K562 (cell line): ENCODE data around the gene NXN. TPM values are rescaled to one million over a fixed set of nuclear protein-coding genes. Genes with fewer than 3 reads are reported as not detected.
A peak's percentile ranks its signal among the peaks of the same experiment; 100 is the strongest.

Experiments used
- FOXK2 ChIP-seq, 2 experiments: fragments of 450-650 bp; IDR thresholded peaks in 1 of 2; conservative IDR thresholded peaks in 1 of 2; 2 replicates each; pipeline ENCODE4 v1.6.1; 2016; ENCODE audit warnings: low read depth in 2 of 2, mild to moderate bottlenecking in 1 of 2
- FOXP1 ChIP-seq: sonication (generic); formaldehyde crosslinking; IDR thresholded peaks from 2 replicates; pipeline ENCODE4 v1.8.0; 2022; ENCODE audit warnings: mild to moderate bottlenecking, missing genetic modification reagents
- GTF2F1 ChIP-seq: IDR thresholded peaks from 2 replicates; pipeline ENCODE4 v1.6.1; 2011; ENCODE audit warnings: low read depth, low read length, improper control_type of control experiment
- MCM2 ChIP-seq: fragments of 450-650 bp; IDR thresholded peaks from 2 replicates; pipeline ENCODE4 v1.6.1; 2017; ENCODE audit warnings: low read depth, mild to moderate bottlenecking
- MYNN ChIP-seq, 2 experiments: sonication (generic); formaldehyde crosslinking in 1 of 2; IDR thresholded peaks; 2 replicates each; pipeline versions ENCODE4 v1.5.0 to v1.6.1; 2016 to 2020; ENCODE audit warnings: antibody characterized with exemption in 1 of 2, missing genetic modification reagents in 1 of 2
- NFE2 ChIP-seq: IDR thresholded peaks from 2 replicates; pipeline ENCODE4 v1.6.1; 2014; ENCODE audit warnings: antibody characterized with exemption, low read depth
- NFXL1 ChIP-seq: fragments of 450-650 bp; formaldehyde crosslinking; IDR thresholded peaks from 2 replicates; pipeline ENCODE4 v1.4.0; 2021; ENCODE audit warnings: mild to moderate bottlenecking
- RBM25 ChIP-seq: fragments of 200-400 bp; formaldehyde crosslinking; IDR thresholded peaks from 2 replicates; pipeline ENCODE4 v1.6.1; 2018; ENCODE audit warnings: low read length, low read depth, moderate library complexity; ENCODE audit not compliant: severe bottlenecking
- TCFL5 ChIP-seq: fragments of 250-450 bp; sonication (Bioruptor Pico); conservative IDR thresholded peaks from 2 replicates; pipeline ENCODE4 v1.6.1; 2021; ENCODE audit warnings: mild to moderate bottlenecking, moderate library complexity, matching md5 sums
- YY1 ChIP-seq, 3 experiments: IDR thresholded peaks; 2 replicates each; pipeline ENCODE4 v1.6.1; 2011; ENCODE audit warnings: low read length in 2 of 3, mild to moderate bottlenecking in 2 of 3, moderate library complexity in 2 of 3, borderline replicate concordance in 1 of 3, control low read depth in 1 of 3, low read depth in 1 of 3; ENCODE audit not compliant: insufficient read depth in 3 of 3, insufficient replicate concordance in 2 of 3, control insufficient read depth in 1 of 3, insufficient read length in 1 of 3; ENCODE audit errors: extremely low read depth in 1 of 3
- ZNF277 ChIP-seq: fragments of 250-450 bp; sonication (Bioruptor Pico); IDR thresholded peaks from 2 replicates; pipeline ENCODE4 v1.8.0; 2022; ENCODE audit warnings: inconsistent platforms, mild to moderate bottlenecking, moderate library complexity, borderline replicate concordance
- polyA plus RNA-seq, 8 experiments: library from polyadenylated mRNA; depleted of rRNA in 4 of 8; stranded (reverse) in 5 of 8; unstranded in 3 of 8; fragments of >200 nt; fragmentation: Nextera tagmentation in 2 of 8; fragmentation: Illumina TruSeq in 1 of 8; extraction: Ambion mirVana in 2 of 8; extraction: Trizol in 1 of 8; gene quantifications; 2 replicates each; pipeline versions ENCODE4 v1.2.1 to v1.2.3, GENCODE V29; 2011 to 2014; ENCODE audit warnings: inconsistent platforms in 1 of 8, missing spikeins in 1 of 8
- total RNA-seq, 7 experiments: library from RNA; depleted of rRNA in 6 of 7; stranded (reverse); fragments of >200 nt in 6 of 7; fragmentation: Illumina TruSeq in 2 of 7; extraction: Trizol in 2 of 7; gene quantifications; 2 replicates each; pipeline versions ENCODE4 v1.2.1 to v1.2.3, GENCODE V29; 2011 to 2021; ENCODE audit warnings: low replicate concordance in 1 of 7
- TF ChIP-seq, protein P1 (sequence below): fragments of 250-450 bp; sonication (Bioruptor Pico); IDR thresholded peaks from 2 replicates; pipeline ENCODE4 v1.4.0; 2020; ENCODE audit warnings: borderline replicate concordance
- TF ChIP-seq, protein P2 (sequence below): sonication (generic); formaldehyde crosslinking; IDR thresholded peaks from 2 replicates; pipeline ENCODE4 v1.8.0; 2022; ENCODE audit warnings: mild to moderate bottlenecking, missing genetic modification reagents
- TF ChIP-seq, protein P3 (sequence below): IDR thresholded peaks from 2 replicates; pipeline ENCODE4 v1.6.1; 2014; ENCODE audit warnings: antibody characterized with exemption
- TF ChIP-seq, protein P4 (sequence below): fragments of 450-650 bp; formaldehyde crosslinking; IDR thresholded peaks from 2 replicates; pipeline ENCODE4 v1.4.0; 2020; ENCODE audit warnings: mild to moderate bottlenecking, mixed read lengths

The NXN gene
- total and polyA plus RNA-seq, 9 of the 15 experiments (the other 6 are each of a cell fraction or from before 2014, with no cell fraction given) = 0.08 to 0.39 (median 0.29) TPM; not detected in 5

DNA sequence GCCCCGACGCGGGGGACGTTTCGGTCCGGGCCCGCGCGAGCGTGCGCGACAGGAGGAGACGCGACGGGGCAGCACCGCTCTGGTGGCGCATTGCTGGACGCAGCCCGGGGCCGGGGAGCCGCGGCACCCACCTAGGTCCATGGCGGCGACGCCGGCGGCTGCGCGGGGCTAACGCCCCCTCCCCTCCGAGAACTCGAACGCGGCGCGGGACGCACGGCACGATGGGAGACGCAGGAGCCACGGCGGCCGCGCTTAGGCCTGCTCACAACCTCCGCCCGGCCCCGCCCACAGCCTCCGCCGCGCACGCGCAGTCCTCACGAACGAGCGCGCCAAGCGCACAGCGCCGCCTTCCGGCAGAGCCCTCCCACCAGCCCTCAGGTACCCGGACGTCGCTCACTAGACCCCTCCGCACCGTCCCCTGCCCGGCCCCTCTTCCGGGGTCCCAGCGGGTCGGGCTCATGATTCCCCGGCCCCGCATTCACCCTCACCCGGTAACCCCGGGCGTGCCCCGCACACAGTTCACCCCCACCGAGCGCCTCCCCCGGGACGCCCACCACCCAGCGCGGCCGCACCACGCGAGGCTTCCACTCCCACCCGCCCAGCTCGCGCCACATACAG, 227.5 kb downstream of the NXN start, which contains the start of gene GEMIN4 (continued):
- TF ChIP-seq FOXP1 (CRISPR knock-in tag) (no peak), TCFL5 (no peak), YY1 (IDR thresholded peaks at IDR 0.05; ENCODE audit: borderline replicate concordance in 1 of 3, control insufficient read depth in 1 of 3, extremely low read depth in 1 of 3, insufficient read depth in 3 of 3, insufficient read length in 1 of 3, insufficient replicate concordance in 2 of 3, low read depth in 1 of 3, low read length in 2 of 3) (peak in 1 of 3 experiments; percentile 46), GTF2F1 (no peak; the same call in 1 of the 2 replicates), NFE2 (no peak), MYNN (IDR thresholded peaks at IDR 0.05) (no peak), MYNN (CRISPR knock-in tag; IDR thresholded peaks at IDR 0.05) (no peak), RBM25 (peak; percentile 19), MCM2 (no peak), ZNF277 (no peak), FOXK2 (conservative IDR thresholded peaks at IDR 0.05 in 1 of 2, IDR thresholded peaks at IDR 0.05 in 1 of 2; ENCODE audit: low read depth in 2 of 2) (no peak), NFXL1 (CRISPR knock-in tag) (no peak)
- TF ChIP-seq, protein P1, sequence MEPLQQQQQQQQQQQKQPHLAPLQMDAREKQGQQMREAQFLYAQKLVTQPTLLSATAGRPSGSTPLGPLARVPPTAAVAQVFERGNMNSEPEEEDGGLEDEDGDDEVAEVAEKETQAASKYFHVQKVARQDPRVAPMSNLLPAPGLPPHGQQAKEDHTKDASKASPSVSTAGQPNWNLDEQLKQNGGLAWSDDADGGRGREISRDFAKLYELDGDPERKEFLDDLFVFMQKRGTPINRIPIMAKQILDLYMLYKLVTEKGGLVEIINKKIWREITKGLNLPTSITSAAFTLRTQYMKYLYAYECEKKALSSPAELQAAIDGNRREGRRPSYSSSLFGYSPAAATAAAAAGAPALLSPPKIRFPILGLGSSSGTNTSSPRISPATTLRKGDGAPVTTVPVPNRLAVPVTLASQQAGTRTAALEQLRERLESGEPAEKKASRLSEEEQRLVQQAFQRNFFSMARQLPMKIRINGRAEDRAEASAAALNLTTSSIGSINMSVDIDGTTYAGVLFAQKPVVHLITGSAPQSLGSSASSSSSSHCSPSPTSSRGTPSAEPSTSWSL = no peak
- TF ChIP-seq, protein P2, sequence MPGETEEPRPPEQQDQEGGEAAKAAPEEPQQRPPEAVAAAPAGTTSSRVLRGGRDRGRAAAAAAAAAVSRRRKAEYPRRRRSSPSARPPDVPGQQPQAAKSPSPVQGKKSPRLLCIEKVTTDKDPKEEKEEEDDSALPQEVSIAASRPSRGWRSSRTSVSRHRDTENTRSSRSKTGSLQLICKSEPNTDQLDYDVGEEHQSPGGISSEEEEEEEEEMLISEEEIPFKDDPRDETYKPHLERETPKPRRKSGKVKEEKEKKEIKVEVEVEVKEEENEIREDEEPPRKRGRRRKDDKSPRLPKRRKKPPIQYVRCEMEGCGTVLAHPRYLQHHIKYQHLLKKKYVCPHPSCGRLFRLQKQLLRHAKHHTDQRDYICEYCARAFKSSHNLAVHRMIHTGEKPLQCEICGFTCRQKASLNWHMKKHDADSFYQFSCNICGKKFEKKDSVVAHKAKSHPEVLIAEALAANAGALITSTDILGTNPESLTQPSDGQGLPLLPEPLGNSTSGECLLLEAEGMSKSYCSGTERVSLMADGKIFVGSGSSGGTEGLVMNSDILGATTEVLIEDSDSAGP (CRISPR knock-in tag) = no peak
- TF ChIP-seq, protein P3, sequence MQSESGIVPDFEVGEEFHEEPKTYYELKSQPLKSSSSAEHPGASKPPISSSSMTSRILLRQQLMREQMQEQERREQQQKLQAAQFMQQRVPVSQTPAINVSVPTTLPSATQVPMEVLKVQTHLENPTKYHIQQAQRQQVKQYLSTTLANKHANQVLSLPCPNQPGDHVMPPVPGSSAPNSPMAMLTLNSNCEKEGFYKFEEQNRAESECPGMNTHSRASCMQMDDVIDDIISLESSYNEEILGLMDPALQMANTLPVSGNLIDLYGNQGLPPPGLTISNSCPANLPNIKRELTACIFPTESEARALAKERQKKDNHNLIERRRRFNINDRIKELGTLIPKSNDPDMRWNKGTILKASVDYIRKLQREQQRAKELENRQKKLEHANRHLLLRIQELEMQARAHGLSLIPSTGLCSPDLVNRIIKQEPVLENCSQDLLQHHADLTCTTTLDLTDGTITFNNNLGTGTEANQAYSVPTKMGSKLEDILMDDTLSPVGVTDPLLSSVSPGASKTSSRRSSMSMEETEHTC = no peak
- TF ChIP-seq, protein P4, sequence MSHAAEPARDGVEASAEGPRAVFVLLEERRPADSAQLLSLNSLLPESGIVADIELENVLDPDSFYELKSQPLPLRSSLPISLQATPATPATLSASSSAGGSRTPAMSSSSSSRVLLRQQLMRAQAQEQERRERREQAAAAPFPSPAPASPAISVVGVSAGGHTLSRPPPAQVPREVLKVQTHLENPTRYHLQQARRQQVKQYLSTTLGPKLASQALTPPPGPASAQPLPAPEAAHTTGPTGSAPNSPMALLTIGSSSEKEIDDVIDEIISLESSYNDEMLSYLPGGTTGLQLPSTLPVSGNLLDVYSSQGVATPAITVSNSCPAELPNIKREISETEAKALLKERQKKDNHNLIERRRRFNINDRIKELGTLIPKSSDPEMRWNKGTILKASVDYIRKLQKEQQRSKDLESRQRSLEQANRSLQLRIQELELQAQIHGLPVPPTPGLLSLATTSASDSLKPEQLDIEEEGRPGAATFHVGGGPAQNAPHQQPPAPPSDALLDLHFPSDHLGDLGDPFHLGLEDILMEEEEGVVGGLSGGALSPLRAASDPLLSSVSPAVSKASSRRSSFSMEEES (CRISPR knock-in tag) = no peak
